SK-N-SH (cell line): ENCODE measurements around the gene C1orf216. TPM values are rescaled to one million over a fixed set of nuclear protein-coding genes. Genes with fewer than 3 reads are reported as not detected.

ENCODE experiments used
- CTCF ChIA-PET: fragments of 300-600, 350-600 bp; formaldehyde crosslinking; extraction: SDS; loops from one replicate; lab custom pipeline; 2021; lab: Yijun Ruan, JAX
- POLR2A ChIA-PET: fragments of 350-600 bp; sonication (Branson Sonifier 250); formaldehyde crosslinking; extraction: SDS; loops from one replicate; lab custom pipeline; 2020; ENCODE audit warnings: antibody characterized with exemption, inconsistent platforms; lab: Yijun Ruan, JAX
- DNase-seq: peaks from one replicate; pipeline ENCODE4 v3.0.0; 2012
- H2AFZ ChIP-seq: fragments of 200-600 bp; sonication (generic); 2 replicates; pipeline ENCODE4 v1.8.1; 2016; ENCODE audit warnings: antibody characterized with exemption, mild to moderate bottlenecking, low read depth
- H3F3A ChIP-seq: fragments of 200-600 bp; sonication (generic); replicated peaks from 2 replicates; pipeline ENCODE3; 2016; ENCODE audit warnings: antibody characterized with exemption, mild to moderate bottlenecking; ENCODE audit not compliant: insufficient read depth
- H3K27ac ChIP-seq, 2 experiments: fragments of 200-500 bp in 1 of 2; fragments of 200-600 bp in 1 of 2; sonication (Bioruptor generic) in 1 of 2; sonication (generic), shearing (Covaris generic) in 1 of 2; 2 replicates each; pipeline versions ENCODE4 v1.5.1 to v1.6.1; 2014 to 2016; ENCODE audit warnings: low read depth in 2 of 2, inconsistent platforms in 1 of 2, low read length in 1 of 2, mild to moderate bottlenecking in 1 of 2, mixed read lengths in 1 of 2
- H3K27me3 ChIP-seq: fragments of 200-600 bp; sonication (generic), shearing (Covaris generic); 2 replicates; pipeline ENCODE4 v1.6.1; 2016; ENCODE audit warnings: mixed run types; ENCODE audit not compliant: insufficient read depth
- H3K36me3 ChIP-seq, 2 experiments: fragments of 200-500 bp in 1 of 2; fragments of 200-600 bp in 1 of 2; sonication (Bioruptor generic) in 1 of 2; sonication (generic) in 1 of 2; replicated peaks in 1 of 2; 2 replicates each; pipeline versions ENCODE3 to v1.5.1; 2014 to 2016; ENCODE audit warnings: low read length in 1 of 2, mild to moderate bottlenecking in 1 of 2; ENCODE audit not compliant: insufficient read depth in 2 of 2, control insufficient read depth in 1 of 2
- H3K4me1 ChIP-seq, 2 experiments: fragments of 200-500 bp in 1 of 2; fragments of 200-600 bp in 1 of 2; sonication (Bioruptor generic) in 1 of 2; sonication (generic), shearing (Covaris generic) in 1 of 2; 2 replicates each; pipeline versions ENCODE4 v1.5.1 to v1.6.1; 2014 to 2016; ENCODE audit warnings: low read depth in 1 of 2, low read length in 1 of 2, mixed run types in 1 of 2; ENCODE audit not compliant: insufficient read depth in 2 of 2, control insufficient read depth in 1 of 2
- H3K4me2 ChIP-seq: fragments of 200-600 bp; sonication (generic), shearing (Covaris generic); 2 replicates; pipeline ENCODE4 v1.6.1; 2017; ENCODE audit warnings: mixed run types
- H3K4me3 ChIP-seq, 2 experiments: fragments of 200-500 bp in 1 of 2; fragments of 200-600 bp in 1 of 2; sonication (Bioruptor generic) in 1 of 2; sonication (generic), shearing (Covaris generic) in 1 of 2; 2 replicates each; pipeline versions ENCODE4 v1.5.1 to v1.8.1; 2014 to 2016; ENCODE audit warnings: low read depth in 2 of 2, inconsistent platforms in 1 of 2, low read length in 1 of 2, mild to moderate bottlenecking in 1 of 2, mixed read lengths in 1 of 2, moderate library complexity in 1 of 2
- H3K79me2 ChIP-seq: fragments of 200-600 bp; sonication (generic); 2 replicates; pipeline ENCODE4 v1.8.1; 2017; ENCODE audit warnings: mild to moderate bottlenecking; ENCODE audit not compliant: insufficient read depth
- H3K9ac ChIP-seq: fragments of 200-600 bp; sonication (generic); 2 replicates; pipeline ENCODE4 v1.6.1; 2017; ENCODE audit warnings: mixed run types
- H3K9me2 ChIP-seq: fragments of 200-600 bp; sonication (generic); 2 replicates; pipeline ENCODE4 v1.6.1; 2017; ENCODE audit warnings: mixed run types
- H3K9me3 ChIP-seq: fragments of 200-600 bp; sonication (generic); 2 replicates; pipeline ENCODE4 v1.6.1; 2017; ENCODE audit warnings: mixed run types, mild to moderate bottlenecking, moderate library complexity
- H4K20me1 ChIP-seq: fragments of 200-600 bp; sonication (generic); 2 replicates; pipeline ENCODE4 v1.6.1; 2017; ENCODE audit warnings: mild to moderate bottlenecking, mixed run types; ENCODE audit not compliant: insufficient read depth
- EZH2phosphoT487 ChIP-seq: fragments of 200-600 bp; sonication (generic); IDR thresholded peaks from 2 replicates; pipeline ENCODE4 v1.6.1; 2017; ENCODE audit warnings: low read depth, mixed run types, mild to moderate bottlenecking, antibody characterized with exemption, moderate library complexity, borderline replicate concordance
- FOSL2 ChIP-seq: IDR thresholded peaks from 2 replicates; pipeline ENCODE4 v1.4.0; 2012; ENCODE audit warnings: low read depth, mild to moderate bottlenecking, moderate library complexity, borderline replicate concordance
- FOXM1 ChIP-seq: IDR thresholded peaks from 2 replicates; pipeline ENCODE4 v1.4.0; 2012; ENCODE audit warnings: low read depth, mild to moderate bottlenecking
- MEF2A ChIP-seq: IDR thresholded peaks from 2 replicates; pipeline ENCODE4 v1.4.0; 2012; ENCODE audit warnings: low read depth, borderline replicate concordance
- NFIC ChIP-seq: IDR thresholded peaks from 2 replicates; pipeline ENCODE4 v1.4.0; 2012; ENCODE audit warnings: borderline replicate concordance
- POLR2AphosphoS5 ChIP-seq: IDR thresholded peaks from 2 replicates; pipeline ENCODE4 v1.6.1; 2012; ENCODE audit warnings: low read depth, low read length
- RAD21 ChIP-seq: IDR thresholded peaks from 2 replicates; pipeline ENCODE4 v1.6.1; 2012; ENCODE audit warnings: mild to moderate bottlenecking, low read length
- RCOR1 ChIP-seq: fragments of 150-350 bp; IDR thresholded peaks from 2 replicates; pipeline ENCODE4 v1.6.1; 2017; ENCODE audit warnings: antibody characterized with exemption, low read length
- RXRA ChIP-seq: IDR thresholded peaks from 2 replicates; pipeline ENCODE4 v1.4.0; 2012; ENCODE audit warnings: low read depth, mild to moderate bottlenecking, borderline replicate concordance
- SIN3A ChIP-seq: IDR thresholded peaks from 2 replicates; pipeline ENCODE4 v1.6.1; 2012; ENCODE audit warnings: low read depth, mild to moderate bottlenecking, low read length, moderate library complexity, borderline replicate concordance
- TAF1 ChIP-seq: IDR thresholded peaks from 2 replicates; pipeline ENCODE4 v1.6.1; 2012; ENCODE audit warnings: low read depth, mild to moderate bottlenecking, low read length, moderate library complexity, borderline replicate concordance
- TEAD4 ChIP-seq: IDR thresholded peaks from 2 replicates; pipeline ENCODE4 v1.4.0; 2012; ENCODE audit warnings: mild to moderate bottlenecking, borderline replicate concordance; ENCODE audit not compliant: insufficient read depth
- WGBS: methylation state at CpG from one replicate; pipeline ENCODE4 v1.1.6; 2017; ENCODE audit warnings: low lambda C conversion rate; 5-methylcytosine and 5-hydroxymethylcytosine counted together
- polyA plus RNA-seq, 3 experiments: library from polyadenylated mRNA; depleted of rRNA; stranded (reverse); fragments of >200 nt; gene quantifications; 2 replicates each; pipeline ENCODE4 v1.2.3, GENCODE V29; 2012
- TF ChIP-seq, protein P1 (sequence below): IDR thresholded peaks from 2 replicates; pipeline ENCODE4 v1.6.1; 2012; ENCODE audit warnings: mild to moderate bottlenecking, low read depth, low read length, moderate library complexity
- TF ChIP-seq, protein P2 (sequence below): IDR thresholded peaks from 2 replicates; pipeline ENCODE4 v1.4.0; 2012; ENCODE audit warnings: low read depth, borderline replicate concordance

C1orf216 gene
- polyA plus RNA-seq, 1 of the 3 experiments (the other 2 are of a cell fraction), result 20.0 TPM

DNA sequence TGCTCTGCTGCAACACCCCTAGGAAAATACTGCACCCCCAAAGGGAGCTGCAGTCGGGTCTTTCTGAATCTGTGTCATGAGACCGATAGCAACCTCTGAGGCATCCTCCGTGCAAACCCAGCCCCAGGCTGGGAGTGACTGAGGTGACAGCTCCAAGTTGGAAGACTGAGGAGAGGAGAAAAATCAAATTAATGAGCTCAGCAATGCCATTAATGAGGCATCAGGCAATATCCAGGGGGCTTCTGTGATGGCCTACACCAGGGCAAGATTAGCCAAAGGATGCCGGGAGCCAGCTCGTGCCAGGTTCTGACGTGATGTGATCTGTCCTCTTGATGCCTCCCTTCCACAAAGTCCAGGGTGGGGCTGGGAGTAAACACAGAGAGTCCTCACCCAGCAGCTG lies 46.6 kb downstream of the C1orf216 start:
- Histone ChIP-seq H3K27ac (no peak overlapping the region), H2AFZ (no peak overlapping the region), H3K79me2 (no peaks in the 10 kb centered on the region), H3K36me3 (no peaks in the 10 kb centered on the region), H3K9ac (no peak overlapping the region), H4K20me1 (no peaks in the 10 kb centered on the region), H3K27me3 (peaks cover 4% of the 10 kb centered on the region; the same call in 1 of the 2 replicates), H3F3A (no peaks in the 10 kb centered on the region), H3K9me2 (no peaks in the 10 kb centered on the region), H3K4me2 (no peak overlapping the region), H3K4me1 (no peaks in the 10 kb centered on the region; a peak in 1 of 4 replicates), H3K9me3 (no peaks in the 10 kb centered on the region), H3K4me3 (no peak overlapping the region)
- DNase-seq, result no peak
- WGBS, result 57% methylated on average over 6 of the region's 6 CpGs
- CTCF ChIA-PET, result interaction anchor here (1.1 to 2.6 kb wide), 2 partner anchors 13 to 43 kb away, joined by 4 to 11 read pairs; no protein-coding TSS in a partner anchor
- TF ChIP-seq RXRA (no peak), SIN3A (no peak), FOXM1 (no peak), RCOR1 (no peak), EZH2phosphoT487 (no peak), TEAD4 (no peak), POLR2AphosphoS5 (no peak), NFIC (no peak)
- TF ChIP-seq, protein P1, sequence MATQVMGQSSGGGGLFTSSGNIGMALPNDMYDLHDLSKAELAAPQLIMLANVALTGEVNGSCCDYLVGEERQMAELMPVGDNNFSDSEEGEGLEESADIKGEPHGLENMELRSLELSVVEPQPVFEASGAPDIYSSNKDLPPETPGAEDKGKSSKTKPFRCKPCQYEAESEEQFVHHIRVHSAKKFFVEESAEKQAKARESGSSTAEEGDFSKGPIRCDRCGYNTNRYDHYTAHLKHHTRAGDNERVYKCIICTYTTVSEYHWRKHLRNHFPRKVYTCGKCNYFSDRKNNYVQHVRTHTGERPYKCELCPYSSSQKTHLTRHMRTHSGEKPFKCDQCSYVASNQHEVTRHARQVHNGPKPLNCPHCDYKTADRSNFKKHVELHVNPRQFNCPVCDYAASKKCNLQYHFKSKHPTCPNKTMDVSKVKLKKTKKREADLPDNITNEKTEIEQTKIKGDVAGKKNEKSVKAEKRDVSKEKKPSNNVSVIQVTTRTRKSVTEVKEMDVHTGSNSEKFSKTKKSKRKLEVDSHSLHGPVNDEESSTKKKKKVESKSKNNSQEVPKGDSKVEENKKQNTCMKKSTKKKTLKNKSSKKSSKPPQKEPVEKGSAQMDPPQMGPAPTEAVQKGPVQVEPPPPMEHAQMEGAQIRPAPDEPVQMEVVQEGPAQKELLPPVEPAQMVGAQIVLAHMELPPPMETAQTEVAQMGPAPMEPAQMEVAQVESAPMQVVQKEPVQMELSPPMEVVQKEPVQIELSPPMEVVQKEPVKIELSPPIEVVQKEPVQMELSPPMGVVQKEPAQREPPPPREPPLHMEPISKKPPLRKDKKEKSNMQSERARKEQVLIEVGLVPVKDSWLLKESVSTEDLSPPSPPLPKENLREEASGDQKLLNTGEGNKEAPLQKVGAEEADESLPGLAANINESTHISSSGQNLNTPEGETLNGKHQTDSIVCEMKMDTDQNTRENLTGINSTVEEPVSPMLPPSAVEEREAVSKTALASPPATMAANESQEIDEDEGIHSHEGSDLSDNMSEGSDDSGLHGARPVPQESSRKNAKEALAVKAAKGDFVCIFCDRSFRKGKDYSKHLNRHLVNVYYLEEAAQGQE, result no peak
- TF ChIP-seq, protein P2, sequence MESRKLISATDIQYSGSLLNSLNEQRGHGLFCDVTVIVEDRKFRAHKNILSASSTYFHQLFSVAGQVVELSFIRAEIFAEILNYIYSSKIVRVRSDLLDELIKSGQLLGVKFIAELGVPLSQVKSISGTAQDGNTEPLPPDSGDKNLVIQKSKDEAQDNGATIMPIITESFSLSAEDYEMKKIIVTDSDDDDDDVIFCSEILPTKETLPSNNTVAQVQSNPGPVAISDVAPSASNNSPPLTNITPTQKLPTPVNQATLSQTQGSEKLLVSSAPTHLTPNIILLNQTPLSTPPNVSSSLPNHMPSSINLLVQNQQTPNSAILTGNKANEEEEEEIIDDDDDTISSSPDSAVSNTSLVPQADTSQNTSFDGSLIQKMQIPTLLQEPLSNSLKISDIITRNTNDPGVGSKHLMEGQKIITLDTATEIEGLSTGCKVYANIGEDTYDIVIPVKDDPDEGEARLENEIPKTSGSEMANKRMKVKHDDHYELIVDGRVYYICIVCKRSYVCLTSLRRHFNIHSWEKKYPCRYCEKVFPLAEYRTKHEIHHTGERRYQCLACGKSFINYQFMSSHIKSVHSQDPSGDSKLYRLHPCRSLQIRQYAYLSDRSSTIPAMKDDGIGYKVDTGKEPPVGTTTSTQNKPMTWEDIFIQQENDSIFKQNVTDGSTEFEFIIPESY, result no peak
- POLR2A ChIA-PET, result no interaction called here

DNA sequence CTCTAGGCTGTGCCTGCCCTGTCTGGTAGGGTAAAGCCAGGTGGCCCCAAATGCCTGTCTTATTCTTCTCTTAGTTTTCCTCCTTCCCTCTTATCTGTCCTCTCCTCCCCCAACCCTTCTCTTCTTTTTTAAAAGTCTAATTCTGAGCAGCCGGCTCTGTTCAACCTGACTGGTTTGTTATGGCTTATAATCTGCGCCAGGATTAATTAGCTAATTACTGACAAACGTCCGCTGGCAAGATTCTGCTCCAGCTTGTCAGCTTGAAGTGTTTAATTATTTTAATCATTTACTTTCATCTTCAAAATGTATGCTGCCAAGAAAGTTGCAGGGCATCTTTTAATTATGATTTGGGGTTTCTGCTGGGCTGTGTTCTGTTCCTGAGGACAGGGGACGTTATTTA lies 50.2 kb downstream of the C1orf216 start:
- no peaks in the 10 kb centered on the region for H3K79me2 ChIP-seq
- CTCF ChIA-PET, result interaction anchor here (0.8 to 1.1 kb wide), 2 partner anchors 47 to 104 kb away, joined by 3 to 4 read pairs; no protein-coding TSS in a partner anchor

More for the DNA sequence above, 50.2 kb downstream of the C1orf216 start:
- H3F3A ChIP-seq, result no peaks in the 10 kb centered on the region
- TF ChIP-seq TAF1 (no peak), MEF2A (no peak), RAD21 (no peak), FOXM1 (no peak), FOSL2 (no peak), POLR2AphosphoS5 (no peak), RXRA (no peak)
- TF ChIP-seq, protein P1, result no peak
- peaks cover 4% of the 10 kb centered on the region; the same call in 1 of the 2 replicates for H3K27me3 ChIP-seq
- H2AFZ ChIP-seq, result no peak overlapping the region
- no peaks in the 10 kb centered on the region for H3K9me2 ChIP-seq
- H3K4me1 ChIP-seq, result no peaks in the 10 kb centered on the region; a peak in 1 of 4 replicates
- H3K4me3 ChIP-seq, result no peak overlapping the region
- WGBS, result 62% methylated on average over 5 of the region's 5 CpGs
- H3K36me3 ChIP-seq, result no peaks in the 10 kb centered on the region
- no peak for DNase-seq
- H3K9me3 ChIP-seq, result no peaks in the 10 kb centered on the region
- POLR2A ChIA-PET, result no interaction called here
- no peaks in the 10 kb centered on the region for H4K20me1 ChIP-seq
- no peak overlapping the region for H3K4me2 ChIP-seq
- H3K27ac ChIP-seq, result no peak overlapping the region
- no peak overlapping the region for H3K9ac ChIP-seq
